T-helper 2 cell treated with Interferon-gamma antibody and Interleukin-4, amounts not matched to agents 5 μg/mL and 100 μg/mL, for 36 hours (primary cell): ENCODE data around the gene PCNX2.

ENCODE experiments used
- DNase-seq: peaks from one replicate; pipeline ENCODE4 v3.0.0; 2021; ENCODE audit warnings: low spot score
- H3K27ac Mint-ChIP-seq: one replicate; pipeline ENCODE4 v1.8.0; 2021; ENCODE audit warnings: mild to moderate bottlenecking, mixed read lengths
- H3K27me3 Mint-ChIP-seq: one replicate; pipeline ENCODE4 v1.8.0; 2021; ENCODE audit warnings: low read depth, mixed read lengths
- H3K36me3 Mint-ChIP-seq: one replicate; pipeline ENCODE4 v1.8.0; 2021; ENCODE audit warnings: low read depth, mixed read lengths
- H3K4me1 Mint-ChIP-seq: one replicate; pipeline ENCODE4 v1.8.0; 2021; ENCODE audit warnings: low read depth, mixed read lengths
- H3K4me3 Mint-ChIP-seq: one replicate; pipeline ENCODE4 v1.8.0; 2022; ENCODE audit warnings: mild to moderate bottlenecking, moderate library complexity, mixed read lengths
- H3K9me3 Mint-ChIP-seq: one replicate; pipeline ENCODE4 v1.8.0; 2021; ENCODE audit warnings: mixed read lengths

Gene PCNX2

DNA sequence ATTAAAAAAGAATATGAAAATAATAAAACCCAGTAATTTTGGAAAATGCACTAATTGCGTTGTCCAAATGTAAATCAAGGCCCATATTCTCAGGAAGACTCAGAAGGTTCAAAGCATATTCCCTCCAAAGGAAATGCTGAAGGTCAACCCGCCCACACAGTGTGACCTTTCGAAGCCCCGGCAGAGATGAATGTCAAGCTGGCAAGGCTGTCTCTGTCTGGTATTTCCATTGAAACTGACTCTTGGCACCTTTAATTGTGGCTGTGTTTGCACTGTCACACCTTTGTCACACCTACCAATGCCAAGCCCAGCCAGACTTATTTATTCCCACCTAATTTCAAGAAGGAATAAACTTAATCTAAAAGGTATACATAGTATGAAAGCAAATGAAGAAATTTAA, 262.6 kb downstream of the PCNX2 start:
- Mint-ChIP-seq H3K9me3 (no peaks in the 10 kb centered on the region), H3K36me3 (no peaks in the 10 kb centered on the region), H3K4me3 (no peak overlapping the region), H3K27me3 (no peaks in the 10 kb centered on the region), H3K27ac (no peak overlapping the region), H3K4me1 (no peaks in the 10 kb centered on the region)
- DNase-seq = no peak

DNA sequence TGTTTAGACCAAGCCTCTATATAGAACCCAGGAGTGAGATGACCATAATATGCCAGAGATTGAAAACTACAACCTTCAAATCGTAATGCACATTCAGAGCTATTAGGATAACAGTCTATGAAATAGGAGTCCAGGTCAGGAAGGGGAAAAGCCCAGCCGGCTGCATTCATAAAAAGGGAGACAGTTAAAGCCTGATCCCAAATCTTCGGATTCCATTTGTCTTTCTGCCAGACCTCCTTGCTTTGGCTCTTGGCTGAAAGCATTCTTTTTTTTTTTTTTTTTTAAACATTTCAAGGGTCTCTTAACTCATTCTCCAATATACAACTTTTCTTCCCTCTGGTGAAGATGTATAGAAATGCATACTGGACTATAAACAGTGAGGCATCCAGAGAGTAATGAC, 264.0 kb downstream of the PCNX2 start:
- Mint-ChIP-seq H3K27ac (no peak overlapping the region), H3K27me3 (no peaks in the 10 kb centered on the region), H3K9me3 (no peaks in the 10 kb centered on the region), H3K4me3 (no peak overlapping the region), H3K4me1 (no peaks in the 10 kb centered on the region), H3K36me3 (no peaks in the 10 kb centered on the region)
- DNase-seq = no peak

- H3K36me3 Mint-ChIP-seq = no peaks in the 10 kb centered on the region
- H3K27ac Mint-ChIP-seq = no peak overlapping the region
- H3K4me1 Mint-ChIP-seq = peaks cover 2% of the 10 kb centered on the region
- no peaks in the 10 kb centered on the region for H3K9me3 Mint-ChIP-seq
- DNase-seq = no peak
- H3K4me3 Mint-ChIP-seq = no peak overlapping the region
- H3K27me3 Mint-ChIP-seq = no peaks in the 10 kb centered on the region
Measured at GRCh38 chr1:233027046-233027445, 268.5 kb downstream of the PCNX2 start.

GRCh38 chr1:233025567-233025966, 270.0 kb downstream of the PCNX2 start:
- H3K36me3 Mint-ChIP-seq = no peaks in the 10 kb centered on the region
- H3K9me3 Mint-ChIP-seq = no peaks in the 10 kb centered on the region
- no peak for DNase-seq
- no peak overlapping the region for H3K4me3 Mint-ChIP-seq
- H3K4me1 Mint-ChIP-seq = peaks cover 2% of the 10 kb centered on the region
- no peaks in the 10 kb centered on the region for H3K27me3 Mint-ChIP-seq
- H3K27ac Mint-ChIP-seq = no peak overlapping the region

GRCh38 chr1:233025157-233025556, 270.4 kb downstream of the PCNX2 start:
- peaks cover 2% of the 10 kb centered on the region for H3K4me1 Mint-ChIP-seq
- H3K4me3 Mint-ChIP-seq = no peak overlapping the region
- no peaks in the 10 kb centered on the region for H3K9me3 Mint-ChIP-seq
- H3K27me3 Mint-ChIP-seq = no peaks in the 10 kb centered on the region
- no peak for DNase-seq
- no peak overlapping the region for H3K27ac Mint-ChIP-seq
- H3K36me3 Mint-ChIP-seq = no peaks in the 10 kb centered on the region

DNA sequence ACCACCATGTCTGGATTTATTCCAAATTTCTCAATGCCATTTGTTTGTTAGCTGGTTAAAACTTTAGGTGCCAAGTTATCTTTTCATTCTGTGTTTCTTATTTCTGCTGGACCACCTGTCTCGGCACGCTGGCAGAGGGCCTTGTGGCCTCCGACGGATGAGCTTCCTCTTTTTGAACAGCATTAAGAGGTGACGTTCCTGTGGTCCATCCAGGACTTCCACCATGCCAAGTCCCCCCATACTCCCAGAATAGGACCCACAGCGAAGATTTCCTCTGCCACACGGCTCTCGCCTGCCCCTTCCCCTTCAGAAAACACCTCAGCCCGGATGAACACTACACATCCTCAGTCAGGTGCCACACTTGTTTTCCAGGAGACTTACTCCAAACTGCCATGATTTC, 271.3 kb downstream of the PCNX2 start:
- no peaks in the 10 kb centered on the region for H3K36me3 Mint-ChIP-seq
- no peaks in the 10 kb centered on the region for H3K9me3 Mint-ChIP-seq
- no peak for DNase-seq
- H3K27ac Mint-ChIP-seq = no peak overlapping the region
- H3K4me3 Mint-ChIP-seq = no peak overlapping the region
- H3K4me1 Mint-ChIP-seq = peaks cover 2% of the 10 kb centered on the region
- no peaks in the 10 kb centered on the region for H3K27me3 Mint-ChIP-seq

DNA sequence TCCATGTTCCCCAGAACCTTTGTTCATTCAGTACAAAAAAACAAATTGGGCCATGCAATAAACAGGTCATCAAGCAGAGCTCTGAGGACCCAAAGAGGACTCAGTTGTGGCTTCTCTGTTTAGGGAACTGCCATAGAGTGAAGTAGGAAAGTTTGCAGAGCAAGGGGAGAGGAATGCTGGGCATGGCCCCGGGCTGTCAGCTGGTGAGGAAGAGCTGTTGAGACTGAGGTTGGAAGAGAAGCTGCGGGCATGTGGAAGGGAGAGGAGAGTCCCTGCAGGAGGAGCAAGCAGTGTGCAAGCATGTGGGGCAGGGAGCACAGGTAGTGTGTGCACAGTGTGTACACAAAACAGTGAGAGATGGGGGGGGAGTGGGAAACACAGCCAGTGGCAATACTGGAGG, 273.3 kb downstream of the PCNX2 start:
- Mint-ChIP-seq H3K4me1 (peaks cover 2% of the 10 kb centered on the region), H3K9me3 (no peaks in the 10 kb centered on the region), H3K36me3 (no peaks in the 10 kb centered on the region), H3K4me3 (no peak overlapping the region), H3K27ac (no peak overlapping the region), H3K27me3 (no peaks in the 10 kb centered on the region)
- no peak for DNase-seq

DNA sequence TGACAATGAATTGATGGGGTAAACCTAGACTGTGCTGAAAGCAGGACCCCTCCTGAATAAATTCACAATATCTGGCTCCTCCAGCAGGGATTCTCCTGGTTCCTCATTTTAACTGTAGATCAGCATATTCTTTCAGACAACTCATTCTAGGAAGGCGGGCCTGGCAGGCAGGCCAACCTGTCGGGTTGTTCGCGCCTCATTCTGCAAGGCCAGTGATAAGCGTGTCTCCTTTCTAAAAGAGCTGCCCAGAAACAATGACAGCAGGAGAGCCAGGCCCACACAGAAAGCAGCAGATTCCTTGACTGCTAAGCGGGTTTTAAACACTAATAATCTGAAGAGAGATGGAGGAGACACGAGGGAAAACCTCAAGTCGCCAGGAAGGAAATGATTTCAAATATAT, 275.1 kb downstream of the PCNX2 start:
- H3K27me3 Mint-ChIP-seq = no peaks in the 10 kb centered on the region
- no peak overlapping the region for H3K4me3 Mint-ChIP-seq
- peaks cover 8% of the 10 kb centered on the region for H3K4me1 Mint-ChIP-seq
- H3K36me3 Mint-ChIP-seq = no peaks in the 10 kb centered on the region
- no peak overlapping the region for H3K27ac Mint-ChIP-seq
- DNase-seq = no peak
- no peaks in the 10 kb centered on the region for H3K9me3 Mint-ChIP-seq

DNA sequence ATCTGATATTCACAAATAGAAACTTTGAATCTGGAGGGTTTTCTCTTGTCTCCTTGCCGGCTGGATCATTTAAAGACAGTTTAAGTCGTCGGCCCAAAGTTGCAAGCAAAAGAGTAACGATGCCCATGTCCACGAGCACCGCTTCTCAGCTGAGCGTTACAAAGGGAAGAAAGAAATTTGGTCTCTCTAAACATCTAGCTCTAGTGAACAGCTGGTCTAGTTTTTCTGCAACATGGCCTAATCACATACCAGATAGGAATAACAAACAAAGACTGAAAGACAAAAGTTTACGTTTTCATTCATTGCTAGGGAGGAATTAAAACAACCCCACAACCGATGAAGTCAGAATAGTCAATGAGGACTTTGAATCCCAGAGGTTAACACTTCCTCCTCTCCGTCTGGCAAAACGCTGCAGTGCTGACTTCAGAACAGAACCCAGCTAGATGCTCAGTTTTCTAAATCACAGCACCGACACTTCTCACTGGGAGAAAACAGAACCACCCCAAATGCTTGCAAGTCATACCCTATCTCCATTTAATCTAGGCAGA, 275.7 kb downstream of the PCNX2 start:
- no peaks in the 10 kb centered on the region for H3K27me3 Mint-ChIP-seq
- H3K4me1 Mint-ChIP-seq = peaks cover 8% of the 10 kb centered on the region
- H3K4me3 Mint-ChIP-seq = no peak overlapping the region
- no peak for DNase-seq
- no peaks in the 10 kb centered on the region for H3K36me3 Mint-ChIP-seq
- no peaks in the 10 kb centered on the region for H3K9me3 Mint-ChIP-seq
- H3K27ac Mint-ChIP-seq = no peak overlapping the region

DNA sequence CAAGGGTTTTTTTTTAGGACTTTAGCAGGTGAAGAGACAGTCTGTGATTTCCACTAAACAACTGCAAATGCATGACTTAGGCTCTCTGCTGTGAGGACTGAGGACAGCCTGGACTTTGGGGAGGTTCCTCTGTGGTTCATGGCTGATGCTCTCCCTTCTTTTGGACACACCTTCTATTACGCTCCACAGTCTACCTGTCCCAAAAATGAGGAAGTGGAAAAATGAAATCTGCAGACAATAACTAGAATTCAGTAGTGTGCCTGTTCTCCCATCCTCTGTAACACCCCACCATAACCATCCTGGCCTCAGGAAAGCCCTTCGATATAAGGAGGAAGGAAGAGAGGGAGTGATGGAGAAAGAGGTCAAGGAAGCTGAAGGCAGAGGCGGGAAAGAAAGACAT, 276.4 kb downstream of the PCNX2 start:
- Mint-ChIP-seq H3K4me3 (no peak overlapping the region), H3K27ac (no peak overlapping the region), H3K36me3 (no peaks in the 10 kb centered on the region), H3K27me3 (no peaks in the 10 kb centered on the region), H3K9me3 (no peaks in the 10 kb centered on the region), H3K4me1 (peaks cover 8% of the 10 kb centered on the region)
- no peak for DNase-seq

- no peak overlapping the region for H3K4me3 Mint-ChIP-seq
- H3K4me1 Mint-ChIP-seq = peaks cover 8% of the 10 kb centered on the region
- H3K27ac Mint-ChIP-seq = no peak overlapping the region
- no peaks in the 10 kb centered on the region for H3K9me3 Mint-ChIP-seq
- no peak for DNase-seq
- H3K36me3 Mint-ChIP-seq = peaks cover 4% of the 10 kb centered on the region
- no peaks in the 10 kb centered on the region for H3K27me3 Mint-ChIP-seq
Measured at GRCh38 chr1:233016798-233017197, 278.7 kb downstream of the PCNX2 start.

GRCh38 chr1:233015965-233016364, 279.6 kb downstream of the PCNX2 start:
- no peak overlapping the region for H3K4me3 Mint-ChIP-seq
- H3K27me3 Mint-ChIP-seq = no peaks in the 10 kb centered on the region
- peaks cover 8% of the 10 kb centered on the region for H3K4me1 Mint-ChIP-seq
- no peak overlapping the region for H3K27ac Mint-ChIP-seq
- DNase-seq = no peak
- peaks cover 4% of the 10 kb centered on the region for H3K36me3 Mint-ChIP-seq
- no peaks in the 10 kb centered on the region for H3K9me3 Mint-ChIP-seq

DNA sequence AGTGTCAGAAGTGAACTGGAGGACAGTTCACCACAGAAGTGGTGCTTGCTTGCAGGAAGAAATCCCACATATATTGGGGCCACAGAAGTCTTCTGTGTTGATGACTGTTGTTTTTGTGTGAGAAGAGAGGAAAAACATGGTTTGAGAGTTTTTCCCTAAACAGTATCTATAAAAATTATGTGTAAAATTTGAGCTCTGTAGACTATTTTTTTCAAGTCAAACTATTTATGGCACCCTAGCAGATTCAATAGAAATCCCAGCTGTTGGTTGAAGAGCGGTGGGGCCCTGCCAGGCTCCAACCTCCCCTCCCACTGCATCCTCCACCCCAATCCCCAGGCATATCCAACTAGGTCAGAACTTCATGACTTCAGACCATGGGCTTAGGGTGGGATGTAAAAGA, 283.5 kb downstream of the PCNX2 start:
- Mint-ChIP-seq H3K4me3 (no peak overlapping the region), H3K9me3 (no peaks in the 10 kb centered on the region), H3K27me3 (no peaks in the 10 kb centered on the region), H3K4me1 (peaks cover 15% of the 10 kb centered on the region), H3K27ac (no peak overlapping the region), H3K36me3 (peaks cover 4% of the 10 kb centered on the region)
- DNase-seq = no peak

GRCh38 chr1:233010146-233010545, 285.4 kb downstream of the PCNX2 start:
- Mint-ChIP-seq H3K4me1 (peaks cover 7% of the 10 kb centered on the region), H3K27ac (no peak overlapping the region), H3K4me3 (no peak overlapping the region), H3K9me3 (no peaks in the 10 kb centered on the region), H3K27me3 (no peaks in the 10 kb centered on the region), H3K36me3 (peaks cover 4% of the 10 kb centered on the region)
- no peak for DNase-seq

- peaks cover 7% of the 10 kb centered on the region for H3K4me1 Mint-ChIP-seq
- H3K36me3 Mint-ChIP-seq = peaks cover 4% of the 10 kb centered on the region
- no peak overlapping the region for H3K27ac Mint-ChIP-seq
- H3K4me3 Mint-ChIP-seq = no peak overlapping the region
- no peaks in the 10 kb centered on the region for H3K27me3 Mint-ChIP-seq
- H3K9me3 Mint-ChIP-seq = peaks cover 7% of the 10 kb centered on the region
- no peak for DNase-seq
Measured at GRCh38 chr1:233006541-233006973, 289.0 kb downstream of the PCNX2 start.
